Aorta (tissue), 5 donors: ENCODE results near the gene PRKCE. TPM values are rescaled to one million over a fixed set of nuclear protein-coding genes. Genes with fewer than 3 reads are reported as not detected.

ENCODE experiments used
- ATAC-seq: fragments of 200-7000 bp; cut with Tn5 transposase; one replicate; pipeline ENCODE4 v1.9.1; 2022; ENCODE audit warnings: moderate library complexity; ENCODE audit not compliant: low FRiP score
- DNase-seq, 2 donors: peaks; one replicate each; pipeline ENCODE4 v3.0.0-alpha.2; 2020
- H3K27ac ChIP-seq, 2 donors: one replicate each; pipeline ENCODE4 v1.5.1; 2013; ENCODE audit warnings: low read length in 2 of 2, mild to moderate bottlenecking in 2 of 2, moderate library complexity in 2 of 2, control low read depth in 1 of 2, inconsistent platforms in 1 of 2, low read depth in 1 of 2
- H3K27me3 ChIP-seq, 2 donors: one replicate each; pipeline ENCODE4 v1.6.1; 2013; ENCODE audit warnings: control low read depth in 1 of 2, low read length in 1 of 2, mild to moderate bottlenecking in 1 of 2, moderate library complexity in 1 of 2; ENCODE audit not compliant: insufficient read depth in 2 of 2, control insufficient read depth in 1 of 2
- H3K36me3 ChIP-seq, 2 donors: one replicate each; pipeline ENCODE4 v1.6.1; 2013; ENCODE audit warnings: control low read depth in 1 of 2, low read length in 1 of 2, mild to moderate bottlenecking in 1 of 2; ENCODE audit not compliant: insufficient read depth in 2 of 2, control insufficient read depth in 1 of 2
- H3K4me1 ChIP-seq, 2 donors: one replicate each; pipeline ENCODE4 v1.6.1; 2013; ENCODE audit warnings: low read length in 2 of 2, control low read depth in 1 of 2, mild to moderate bottlenecking in 1 of 2, moderate library complexity in 1 of 2; ENCODE audit not compliant: insufficient read depth in 2 of 2, control insufficient read depth in 1 of 2
- H3K4me3 ChIP-seq, 2 donors: one replicate each; pipeline ENCODE4 v1.5.1; 2013; ENCODE audit warnings: low read length in 2 of 2, control low read depth in 1 of 2, mild to moderate bottlenecking in 1 of 2
- H3K9me3 ChIP-seq: one replicate; pipeline ENCODE4 v1.6.1; 2013; ENCODE audit warnings: mild to moderate bottlenecking, low read length; ENCODE audit not compliant: control insufficient read depth
- WGBS, 2 donors: extraction: QIAGEN DNeasy Blood & Tissue Kit; methylation state at CpG; one replicate each; pipeline ENCODE4 v1.1.7; 2013; 5-methylcytosine and 5-hydroxymethylcytosine counted together
- intact Hi-C, 2 donors: fragments of 100-400 bp; cut with DNase I; formaldehyde crosslinking; loops; one replicate each; pipeline versions ENCODE4 v1.14.2 to v1.15.0; 2022
- polyA plus RNA-seq, 2 donors: library from polyadenylated mRNA; stranded (reverse); fragments of 200-250 nt; gene quantifications; one replicate each; pipeline ENCODE4 v1.2.3, GENCODE V29; 2013
- total RNA-seq, 2 donors: library from RNA; stranded (reverse); fragmentation: NEBNext Ultra II Directional; extraction: Animal tissue kit (Norgen Biotek cat#: 25700); gene quantifications; one replicate each; pipeline ENCODE4 v1.2.1, GENCODE V29; 2021
- donor health status: healthy with polysubstance abuse.
- donor health status: Bipolar disorder and iron deficiency.
- donor health status: DM: no; HTN: no; CAD: no.
- donor health status: DM: no; HTN: no; CAD: no.
- donor health status: DM: yes; HTN: yes; CAD: no.

Gene PRKCE
- total and polyA plus RNA-seq, 4 donors: 1.5 to 23.8 (median 11.2) TPM

GRCh38 chr2:46034535-46034934, 383.1 kb downstream of the PRKCE start:
- Histone ChIP-seq H3K4me1 (no peaks in the 10 kb centered on the region), H3K27ac (no peak overlapping the region), H3K4me3 (no peak overlapping the region), H3K9me3 (no peaks in the 10 kb centered on the region), H3K27me3 (no peaks in the 10 kb centered on the region), H3K36me3 (no peaks in the 10 kb centered on the region)
- intact Hi-C loops: no loop called here
- no peak for ATAC-seq
- 56 to 69% methylated on average over 5 of the region's 5 CpGs for WGBS, 2 donors
- DNase-seq: peak in 1 of 2 donors; percentile 62

GRCh38 chr2:46036929-46037328, 385.5 kb downstream of the PRKCE start:
- Histone ChIP-seq H3K9me3 (no peaks in the 10 kb centered on the region), H3K27me3 (no peaks in the 10 kb centered on the region), H3K4me1 (no peaks in the 10 kb centered on the region), H3K4me3 (no peak overlapping the region), H3K27ac (no peak overlapping the region), H3K36me3 (no peaks in the 10 kb centered on the region)
- DNase-seq: peak; percentile 74 to 81
- intact Hi-C loops: no loop called here
- 48 to 53% methylated on average over 7 of the region's 7 CpGs for WGBS, 2 donors
- ATAC-seq: peak; percentile 63

DNA sequence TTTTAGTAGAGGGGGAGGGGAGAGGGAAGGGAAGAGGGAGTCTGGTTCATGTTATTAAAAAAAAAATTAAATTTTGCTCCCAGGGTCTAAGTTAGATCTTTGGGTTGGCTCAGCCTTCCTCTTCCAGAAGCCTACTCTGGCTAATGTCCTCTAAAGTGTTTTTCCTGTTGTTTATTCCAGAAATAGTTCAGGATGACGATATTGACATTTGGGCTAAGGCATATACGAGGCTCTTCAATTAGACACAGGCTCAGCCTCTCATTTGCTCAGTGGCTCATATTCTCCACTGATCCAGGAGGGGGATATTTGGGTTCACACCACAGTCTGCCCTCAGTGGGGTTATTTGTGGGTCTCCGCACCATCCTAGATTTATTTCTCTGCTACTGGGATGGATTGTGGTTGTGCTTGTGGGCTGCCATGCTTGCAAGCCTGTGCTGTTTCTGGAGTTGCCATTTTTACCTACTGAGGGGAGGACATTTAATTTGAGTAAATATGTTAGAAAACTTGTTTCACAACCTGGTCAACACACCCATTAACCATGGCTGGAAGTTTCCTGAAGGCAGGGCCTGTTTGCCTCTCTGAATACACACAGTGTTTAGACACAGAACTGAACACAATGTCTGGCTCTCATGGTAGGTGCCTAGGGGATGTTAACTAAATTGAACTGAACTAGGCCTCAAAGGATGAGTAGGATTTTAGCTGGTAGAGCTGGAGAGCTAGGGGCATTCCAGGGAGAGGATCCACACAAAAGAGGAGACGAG, 388.2 kb downstream of the PRKCE start:
- H3K27me3 ChIP-seq: no peaks in the 10 kb centered on the region
- H3K36me3 ChIP-seq: no peaks in the 10 kb centered on the region
- no peaks in the 10 kb centered on the region for H3K4me1 ChIP-seq
- H3K4me3 ChIP-seq: no peak overlapping the region
- no peak overlapping the region for H3K27ac ChIP-seq
- DNase-seq (no peak), ATAC-seq (no peak)
- 92 to 95% methylated on average over 4 of the region's 4 CpGs for WGBS, 2 donors
- H3K9me3 ChIP-seq: no peaks in the 10 kb centered on the region
- intact Hi-C loops: no loop called here

DNA sequence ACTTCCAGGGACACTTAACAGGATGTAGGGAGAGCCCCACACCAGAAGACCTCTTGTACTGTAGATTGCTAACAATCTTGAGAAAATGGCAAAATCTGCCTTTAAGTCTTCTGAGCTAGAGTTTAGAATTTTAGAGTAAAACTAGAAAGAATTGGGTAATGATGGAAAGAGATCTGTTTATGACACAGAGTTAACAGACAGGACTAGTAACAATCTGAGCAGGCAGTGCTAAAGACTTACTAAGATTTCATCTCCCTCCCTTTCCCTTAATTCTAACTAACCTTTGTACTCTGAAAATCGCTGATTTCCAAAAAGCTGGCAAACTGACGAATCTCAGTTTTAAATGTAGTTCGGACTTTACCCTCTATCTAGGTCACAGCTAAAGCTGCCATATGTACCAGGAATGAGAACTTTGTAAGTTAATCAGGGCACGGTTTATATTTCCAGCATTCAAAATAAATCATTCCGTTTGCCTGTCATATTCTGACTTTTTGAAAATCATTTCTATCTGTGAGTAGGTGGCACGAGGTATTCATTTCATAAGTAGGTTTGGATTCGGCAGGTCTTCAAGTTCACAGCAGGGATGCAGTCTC, 389.2 kb downstream of the PRKCE start:
- H3K36me3 ChIP-seq: no peaks in the 10 kb centered on the region
- H3K27ac ChIP-seq: no peak overlapping the region
- no peaks in the 10 kb centered on the region for H3K27me3 ChIP-seq
- DNase-seq: no peak
- H3K4me1 ChIP-seq: no peaks in the 10 kb centered on the region
- 90 to 91% methylated on average over 7 of the region's 7 CpGs for WGBS, 2 donors
- no peak for ATAC-seq
- intact Hi-C loops: no loop called here
- H3K9me3 ChIP-seq: no peaks in the 10 kb centered on the region
- no peak overlapping the region for H3K4me3 ChIP-seq

- H3K4me3 ChIP-seq: no peak overlapping the region
- DNase-seq (no peak), ATAC-seq (no peak)
- no peak overlapping the region for H3K27ac ChIP-seq
- no peaks in the 10 kb centered on the region for H3K36me3 ChIP-seq
- no peaks in the 10 kb centered on the region for H3K4me1 ChIP-seq
- 57 to 66% methylated on average over 2 of the region's 2 CpGs for WGBS, 2 donors
- intact Hi-C loops: no loop called here
- no peaks in the 10 kb centered on the region for H3K27me3 ChIP-seq
- H3K9me3 ChIP-seq: no peaks in the 10 kb centered on the region
Observed at GRCh38 chr2:46041434-46041833, 390.0 kb downstream of the PRKCE start.

- Histone ChIP-seq H3K27ac (no peak overlapping the region), H3K4me1 (no peaks in the 10 kb centered on the region), H3K9me3 (no peaks in the 10 kb centered on the region), H3K27me3 (no peaks in the 10 kb centered on the region), H3K4me3 (no peak overlapping the region), H3K36me3 (no peaks in the 10 kb centered on the region)
- DNase-seq (no peak), ATAC-seq (no peak)
- intact Hi-C loops: no loop called here
- 59 to 70% methylated on average over 4 of the region's 4 CpGs for WGBS, 2 donors
Observed at GRCh38 chr2:46042207-46042637, 390.7 kb downstream of the PRKCE start.

GRCh38 chr2:46042711-46043110, 391.2 kb downstream of the PRKCE start:
- Histone ChIP-seq H3K27me3 (no peaks in the 10 kb centered on the region), H3K9me3 (no peaks in the 10 kb centered on the region), H3K4me3 (no peak overlapping the region), H3K27ac (no peak overlapping the region), H3K4me1 (no peaks in the 10 kb centered on the region), H3K36me3 (no peaks in the 10 kb centered on the region)
- intact Hi-C loops: no loop called here
- ATAC-seq (no peak), DNase-seq (no peak)
- WGBS, 2 donors: 63 to 77% methylated on average over 3 of the region's 3 CpGs

DNA sequence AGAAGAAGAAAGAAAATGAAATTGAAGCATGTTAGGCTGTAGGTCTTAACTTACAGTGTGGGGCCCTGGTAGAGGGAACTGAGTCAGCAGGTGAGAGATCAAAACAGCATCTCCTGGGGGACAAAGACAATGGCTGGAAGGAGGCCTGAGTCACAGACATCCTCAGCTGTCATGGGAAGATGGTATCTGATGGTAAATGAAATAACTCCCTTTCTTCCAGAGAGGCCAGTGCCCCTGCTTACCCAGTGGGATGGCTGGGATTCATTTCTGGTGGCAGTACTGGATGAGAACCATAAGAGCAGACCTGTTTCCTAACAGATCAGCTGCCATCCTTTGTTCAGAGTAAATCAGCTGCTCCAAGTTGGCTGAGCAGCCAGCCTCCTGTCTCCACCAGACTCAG, 394.4 kb downstream of the PRKCE start:
- peaks cover 0 to 2% of the 10 kb centered on the region in 2 donors for H3K4me1 ChIP-seq
- H3K27ac ChIP-seq: no peak overlapping the region
- no peak for DNase-seq
- no peaks in the 10 kb centered on the region for H3K27me3 ChIP-seq
- H3K36me3 ChIP-seq: no peaks in the 10 kb centered on the region
- intact Hi-C loops: no loop called here
- H3K4me3 ChIP-seq: no peak overlapping the region
- no peaks in the 10 kb centered on the region for H3K9me3 ChIP-seq
- ATAC-seq: no peak

DNA sequence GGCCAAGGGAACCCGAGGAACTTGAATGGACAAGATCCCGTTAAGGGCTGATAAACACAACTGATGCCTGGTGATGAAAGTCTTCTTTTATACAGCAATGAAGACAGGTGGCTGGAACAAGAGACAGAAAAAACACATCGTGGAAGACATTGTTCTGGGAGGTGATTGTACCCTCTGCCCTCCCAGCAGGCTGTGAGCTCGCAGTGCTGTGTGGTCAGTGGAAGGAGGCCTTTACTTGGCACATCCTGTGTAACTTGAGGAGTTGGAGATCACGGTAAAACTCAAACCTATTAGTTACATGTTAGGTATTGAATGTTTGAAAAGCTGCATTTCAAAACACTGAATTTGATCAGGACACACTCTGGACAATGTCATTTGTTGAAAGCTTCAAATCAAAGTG, 395.8 kb downstream of the PRKCE start:
- no peaks in the 10 kb centered on the region for H3K9me3 ChIP-seq
- no peak overlapping the region for H3K4me3 ChIP-seq
- H3K27ac ChIP-seq: no peak overlapping the region
- intact Hi-C loops: no loop called here
- no peaks in the 10 kb centered on the region for H3K36me3 ChIP-seq
- WGBS, 2 donors: 70 to 71% methylated on average over 5 of the region's 5 CpGs
- DNase-seq: no peak
- H3K4me1 ChIP-seq: peaks cover 0 to 2% of the 10 kb centered on the region in 2 donors
- no peaks in the 10 kb centered on the region for H3K27me3 ChIP-seq
- ATAC-seq: no peak
